ENCODE data around the gene ETS1. TPM values are rescaled to one million over a fixed set of nuclear protein-coding genes. Genes with fewer than 3 reads are reported as not detected.

Gene ETS1
- total RNA-seq, 3 donors from 2014 or later (not counting 1 experiment from before 2014, with no cell fraction given), result 532 to 684 (median 589) TPM

GRCh38 chr11:128431931-128432330 is 155.4 kb downstream of the ETS1 start:
- DNase-seq (no peak), ATAC-seq (no peak)
- Histone ChIP-seq H3K4me3 (ENCODE audit: low read length) (no peak overlapping the region), H3K36me3 (ENCODE audit: control insufficient read depth, insufficient read depth, low read length) (no peaks in the 10 kb centered on the region), H3K27me3 (ENCODE audit: control insufficient read depth, insufficient read depth, low read length) (no peaks in the 10 kb centered on the region), H3K9me3 (ENCODE audit: control insufficient read depth, insufficient read depth, low read length) (no peaks in the 10 kb centered on the region), H3K4me1 (ENCODE audit: control insufficient read depth, insufficient read depth, low read length) (peaks cover 3% of the 10 kb centered on the region), H3K27ac (ENCODE audit: low read length) (no peak overlapping the region)
- H3K4me1 Mint-ChIP-seq, result peaks cover 23 to 24% of the 10 kb centered on the region in 2 donors
- no peaks in the 10 kb centered on the region for H3K27me3 Mint-ChIP-seq (ENCODE audit: low read depth in 2 of 2)
- H3K27ac Mint-ChIP-seq, result no peak overlapping the region
- no peak overlapping the region for H3K4me3 Mint-ChIP-seq
- no peaks in the 10 kb centered on the region for H3K36me3 Mint-ChIP-seq
- no peak for TF ChIP-seq CTCF (IDR thresholded peaks at IDR 0.05)
- H3K9me3 Mint-ChIP-seq, result no peaks in the 10 kb centered on the region
- intact Hi-C loops (cut with micrococcal nuclease), result no loop called here
- 79% methylated on average over 4 of the region's 4 CpGs for WGBS (ENCODE audit: insufficient coverage)

- Mint-ChIP-seq H3K27ac (no peak overlapping the region), H3K9me3 (no peaks in the 10 kb centered on the region)
Measured at GRCh38 chr11:128428935-128429334, 158.4 kb downstream of the ETS1 start.

GRCh38 chr11:128424851-128425285 is 162.5 kb downstream of the ETS1 start:
- DNase-seq, result no peak
- 96% methylated on average over 8 of the region's 8 CpGs for WGBS (ENCODE audit: insufficient coverage)
- Histone ChIP-seq H3K27ac (ENCODE audit: low read length) (no peak overlapping the region), H3K27me3 (ENCODE audit: control insufficient read depth, insufficient read depth, low read length) (no peaks in the 10 kb centered on the region), H3K36me3 (ENCODE audit: control insufficient read depth, insufficient read depth, low read length) (no peaks in the 10 kb centered on the region), H3K9me3 (ENCODE audit: control insufficient read depth, insufficient read depth, low read length) (no peaks in the 10 kb centered on the region), H3K4me1 (ENCODE audit: control insufficient read depth, insufficient read depth, low read length) (peaks cover 30% of the 10 kb centered on the region), H3K4me3 (ENCODE audit: low read length) (no peak overlapping the region)
- Mint-ChIP-seq H3K9me3 (no peaks in the 10 kb centered on the region), H3K4me1 (peaks cover 31 to 37% of the 10 kb centered on the region in 2 donors), H3K4me3 (no peak overlapping the region), H3K36me3 (no peaks in the 10 kb centered on the region), H3K27me3 (ENCODE audit: low read depth in 2 of 2) (no peaks in the 10 kb centered on the region), H3K27ac (peak overlapping the region in 1 of 2 donors; percentile 97)
- TF ChIP-seq CTCF (IDR thresholded peaks at IDR 0.05), result no peak
- intact Hi-C loops (cut with micrococcal nuclease), result loop anchor here (5.0 kb wide), 2 partner anchors 82 to 83 kb away; no protein-coding TSS in a partner anchor
- ATAC-seq, result no peak

More at GRCh38 chr11:128428935-128429334, 158.4 kb downstream of the ETS1 start:
- H3K27ac ChIP-seq (ENCODE audit: low read length), result no peak overlapping the region
- Mint-ChIP-seq H3K36me3 (no peaks in the 10 kb centered on the region), H3K27me3 (ENCODE audit: low read depth in 2 of 2) (no peaks in the 10 kb centered on the region), H3K4me1 (peaks cover 14 to 18% of the 10 kb centered on the region in 2 donors), H3K4me3 (no peak overlapping the region)
- 91% methylated on average over 2 of the region's 3 CpGs for WGBS (ENCODE audit: insufficient coverage)
- no peaks in the 10 kb centered on the region for H3K36me3 ChIP-seq (ENCODE audit: control insufficient read depth, insufficient read depth, low read length)
- no peaks in the 10 kb centered on the region for H3K9me3 ChIP-seq (ENCODE audit: control insufficient read depth, insufficient read depth, low read length)
- intact Hi-C loops (cut with micrococcal nuclease), result no loop called here
- DNase-seq (no peak), ATAC-seq (no peak)
- TF ChIP-seq CTCF (IDR thresholded peaks at IDR 0.05), result no peak
- no peaks in the 10 kb centered on the region for H3K27me3 ChIP-seq (ENCODE audit: control insufficient read depth, insufficient read depth, low read length)
- H3K4me3 ChIP-seq (ENCODE audit: low read length), result no peak overlapping the region
- H3K4me1 ChIP-seq (ENCODE audit: control insufficient read depth, insufficient read depth, low read length), result peaks cover 12% of the 10 kb centered on the region

GRCh38 chr11:128424271-128424711 is 163.1 kb downstream of the ETS1 start:
- H3K9me3 Mint-ChIP-seq, result no peaks in the 10 kb centered on the region
- no peak overlapping the region for H3K4me3 ChIP-seq (ENCODE audit: low read length)
- ATAC-seq (no peak), DNase-seq (no peak)
- no peak for TF ChIP-seq CTCF (IDR thresholded peaks at IDR 0.05)
- H3K27me3 ChIP-seq (ENCODE audit: control insufficient read depth, insufficient read depth, low read length), result no peaks in the 10 kb centered on the region
- no peaks in the 10 kb centered on the region for H3K9me3 ChIP-seq (ENCODE audit: control insufficient read depth, insufficient read depth, low read length)
- H3K4me1 Mint-ChIP-seq, result peaks cover 35 to 42% of the 10 kb centered on the region in 2 donors
- 74% methylated on average over 8 of the region's 8 CpGs for WGBS (ENCODE audit: insufficient coverage)
- H3K4me1 ChIP-seq (ENCODE audit: control insufficient read depth, insufficient read depth, low read length), result peaks cover 30% of the 10 kb centered on the region
- H3K27ac Mint-ChIP-seq, result peak overlapping the region; percentile 93 to 97
- no peaks in the 10 kb centered on the region for H3K36me3 ChIP-seq (ENCODE audit: control insufficient read depth, insufficient read depth, low read length)
- H3K27me3 Mint-ChIP-seq (ENCODE audit: low read depth in 2 of 2), result no peaks in the 10 kb centered on the region
- H3K4me3 Mint-ChIP-seq, result no peak overlapping the region
- intact Hi-C loops (cut with micrococcal nuclease), result loop anchor here (5.0 kb wide), 2 partner anchors 82 to 83 kb away; no protein-coding TSS in a partner anchor
- no peak overlapping the region for H3K27ac ChIP-seq (ENCODE audit: low read length)
- no peaks in the 10 kb centered on the region for H3K36me3 Mint-ChIP-seq
